ENCODE data around the gene RRP8.

The RRP8 gene

GRCh38 chr11:6566704-6567370 is 36.6 kb downstream of the RRP8 start:
- DNase-seq, result no peak

GRCh38 chr11:6565988-6566703 is 37.3 kb downstream of the RRP8 start:
- no peak for DNase-seq

- DNase-seq, result no peak
Measured at GRCh38 chr11:6565325-6565724, 38.1 kb downstream of the RRP8 start.

- no peak for DNase-seq
Measured at GRCh38 chr11:6563667-6564066, 39.7 kb downstream of the RRP8 start.

- DNase-seq, result no peak
Measured at GRCh38 chr11:6563121-6563619, 40.2 kb downstream of the RRP8 start.

GRCh38 chr11:6561288-6561687 is 42.1 kb downstream of the RRP8 start:
- no peak for DNase-seq

GRCh38 chr11:6559369-6559768 is 44.0 kb downstream of the RRP8 start:
- DNase-seq, result no peak

- no peak for DNase-seq
Measured at GRCh38 chr11:6557761-6558674, 45.4 kb downstream of the RRP8 start.

- no peak for DNase-seq
Measured at GRCh38 chr11:6557063-6557462, 46.4 kb downstream of the RRP8 start.

- no peak for DNase-seq
Measured at GRCh38 chr11:6556139-6556949, 47.1 kb downstream of the RRP8 start.

GRCh38 chr11:6554828-6555706 is 48.3 kb downstream of the RRP8 start:
- DNase-seq, result no peak

GRCh38 chr11:6553634-6554033 is 49.8 kb downstream of the RRP8 start:
- no peak for DNase-seq

- DNase-seq, result no peak
Measured at GRCh38 chr11:6548641-6549040, 54.8 kb downstream of the RRP8 start.

- no peak for DNase-seq
Measured at GRCh38 chr11:6548121-6548520, 55.3 kb downstream of the RRP8 start.

GRCh38 chr11:6547177-6547576 is 56.2 kb downstream of the RRP8 start:
- no peak for DNase-seq

- DNase-seq, result no peak
Measured at GRCh38 chr11:6546735-6547134, 56.7 kb downstream of the RRP8 start.

GRCh38 chr11:6545917-6546605 is 57.4 kb downstream of the RRP8 start:
- no peak for DNase-seq

All from GDM1 (cell line).